ENCODE measurements around the gene HS6ST2. TPM values are rescaled to one million over a fixed set of nuclear protein-coding genes. Genes with fewer than 3 reads are reported as not detected.

The HS6ST2 gene
- total RNA-seq, 1 experiment from 2014 or later: 8.1 TPM

DNA sequence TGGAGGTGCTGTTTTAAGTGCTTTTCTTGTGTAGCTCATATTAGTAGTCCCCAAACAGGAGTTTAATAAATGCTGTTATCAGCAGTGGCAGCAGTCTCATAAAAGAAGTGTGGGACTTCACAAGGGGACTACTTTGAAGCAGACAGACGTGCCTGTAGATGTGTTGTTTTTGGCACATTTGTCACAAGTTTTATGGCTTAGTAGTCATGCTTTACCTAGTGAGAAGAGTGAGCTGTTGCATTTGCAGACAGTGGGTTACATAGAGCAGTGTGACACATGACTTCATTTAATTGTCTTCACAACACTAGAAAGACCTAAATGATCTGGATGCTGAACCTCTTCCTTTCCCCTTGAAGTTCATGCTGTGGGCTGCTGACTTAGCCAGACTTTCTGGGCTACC lies 320.1 kb downstream of the HS6ST2 start:
- TF ChIP-seq OVOL2 (CRISPR knock-in tag; IDR thresholded peaks at IDR 0.05; ENCODE audit: borderline replicate concordance): no peak
- TF ChIP-seq, protein P1, sequence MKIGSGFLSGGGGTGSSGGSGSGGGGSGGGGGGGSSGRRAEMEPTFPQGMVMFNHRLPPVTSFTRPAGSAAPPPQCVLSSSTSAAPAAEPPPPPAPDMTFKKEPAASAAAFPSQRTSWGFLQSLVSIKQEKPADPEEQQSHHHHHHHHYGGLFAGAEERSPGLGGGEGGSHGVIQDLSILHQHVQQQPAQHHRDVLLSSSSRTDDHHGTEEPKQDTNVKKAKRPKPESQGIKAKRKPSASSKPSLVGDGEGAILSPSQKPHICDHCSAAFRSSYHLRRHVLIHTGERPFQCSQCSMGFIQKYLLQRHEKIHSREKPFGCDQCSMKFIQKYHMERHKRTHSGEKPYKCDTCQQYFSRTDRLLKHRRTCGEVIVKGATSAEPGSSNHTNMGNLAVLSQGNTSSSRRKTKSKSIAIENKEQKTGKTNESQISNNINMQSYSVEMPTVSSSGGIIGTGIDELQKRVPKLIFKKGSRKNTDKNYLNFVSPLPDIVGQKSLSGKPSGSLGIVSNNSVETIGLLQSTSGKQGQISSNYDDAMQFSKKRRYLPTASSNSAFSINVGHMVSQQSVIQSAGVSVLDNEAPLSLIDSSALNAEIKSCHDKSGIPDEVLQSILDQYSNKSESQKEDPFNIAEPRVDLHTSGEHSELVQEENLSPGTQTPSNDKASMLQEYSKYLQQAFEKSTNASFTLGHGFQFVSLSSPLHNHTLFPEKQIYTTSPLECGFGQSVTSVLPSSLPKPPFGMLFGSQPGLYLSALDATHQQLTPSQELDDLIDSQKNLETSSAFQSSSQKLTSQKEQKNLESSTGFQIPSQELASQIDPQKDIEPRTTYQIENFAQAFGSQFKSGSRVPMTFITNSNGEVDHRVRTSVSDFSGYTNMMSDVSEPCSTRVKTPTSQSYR (CRISPR knock-in tag; IDR thresholded peaks at IDR 0.05): no peak
- TF ChIP-seq RELA (CRISPR knock-in tag; IDR thresholded peaks at IDR 0.05; ENCODE audit: borderline replicate concordance): no peak
- TF ChIP-seq, protein P2, sequence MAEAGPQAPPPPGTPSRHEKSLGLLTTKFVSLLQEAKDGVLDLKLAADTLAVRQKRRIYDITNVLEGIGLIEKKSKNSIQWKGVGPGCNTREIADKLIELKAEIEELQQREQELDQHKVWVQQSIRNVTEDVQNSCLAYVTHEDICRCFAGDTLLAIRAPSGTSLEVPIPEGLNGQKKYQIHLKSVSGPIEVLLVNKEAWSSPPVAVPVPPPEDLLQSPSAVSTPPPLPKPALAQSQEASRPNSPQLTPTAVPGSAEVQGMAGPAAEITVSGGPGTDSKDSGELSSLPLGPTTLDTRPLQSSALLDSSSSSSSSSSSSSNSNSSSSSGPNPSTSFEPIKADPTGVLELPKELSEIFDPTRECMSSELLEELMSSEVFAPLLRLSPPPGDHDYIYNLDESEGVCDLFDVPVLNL (CRISPR knock-in tag; IDR thresholded peaks at IDR 0.05; ENCODE audit: borderline replicate concordance, low read depth): no peak
- no peak for TF ChIP-seq ATF1 (CRISPR knock-in tag; IDR thresholded peaks at IDR 0.05)
- no peak for TF ChIP-seq ETV6 (CRISPR knock-in tag; IDR thresholded peaks at IDR 0.05)
- TF ChIP-seq, protein P3, sequence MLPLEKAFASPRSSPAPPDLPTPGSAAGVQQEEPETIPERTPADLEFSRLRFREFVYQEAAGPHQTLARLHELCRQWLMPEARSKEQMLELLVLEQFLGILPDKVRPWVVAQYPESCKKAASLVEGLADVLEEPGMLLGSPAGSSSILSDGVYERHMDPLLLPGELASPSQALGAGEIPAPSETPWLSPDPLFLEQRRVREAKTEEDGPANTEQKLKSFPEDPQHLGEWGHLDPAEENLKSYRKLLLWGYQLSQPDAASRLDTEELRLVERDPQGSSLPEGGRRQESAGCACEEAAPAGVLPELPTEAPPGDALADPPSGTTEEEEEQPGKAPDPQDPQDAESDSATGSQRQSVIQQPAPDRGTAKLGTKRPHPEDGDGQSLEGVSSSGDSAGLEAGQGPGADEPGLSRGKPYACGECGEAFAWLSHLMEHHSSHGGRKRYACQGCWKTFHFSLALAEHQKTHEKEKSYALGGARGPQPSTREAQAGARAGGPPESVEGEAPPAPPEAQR (CRISPR knock-in tag; IDR thresholded peaks at IDR 0.05): no peak
- TF ChIP-seq, protein P4, sequence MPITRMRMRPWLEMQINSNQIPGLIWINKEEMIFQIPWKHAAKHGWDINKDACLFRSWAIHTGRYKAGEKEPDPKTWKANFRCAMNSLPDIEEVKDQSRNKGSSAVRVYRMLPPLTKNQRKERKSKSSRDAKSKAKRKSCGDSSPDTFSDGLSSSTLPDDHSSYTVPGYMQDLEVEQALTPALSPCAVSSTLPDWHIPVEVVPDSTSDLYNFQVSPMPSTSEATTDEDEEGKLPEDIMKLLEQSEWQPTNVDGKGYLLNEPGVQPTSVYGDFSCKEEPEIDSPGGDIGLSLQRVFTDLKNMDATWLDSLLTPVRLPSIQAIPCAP (CRISPR knock-in tag; IDR thresholded peaks at IDR 0.05): no peak
- no peak for TF ChIP-seq SOX15 (CRISPR knock-in tag; IDR thresholded peaks at IDR 0.05)
- TF ChIP-seq GRHL2 (CRISPR knock-in tag; IDR thresholded peaks at IDR 0.05; ENCODE audit: insufficient replicate concordance, severe bottlenecking): no peak
- TF ChIP-seq ZNF423 (CRISPR knock-in tag; IDR thresholded peaks at IDR 0.05): no peak
- TF ChIP-seq, protein P5, sequence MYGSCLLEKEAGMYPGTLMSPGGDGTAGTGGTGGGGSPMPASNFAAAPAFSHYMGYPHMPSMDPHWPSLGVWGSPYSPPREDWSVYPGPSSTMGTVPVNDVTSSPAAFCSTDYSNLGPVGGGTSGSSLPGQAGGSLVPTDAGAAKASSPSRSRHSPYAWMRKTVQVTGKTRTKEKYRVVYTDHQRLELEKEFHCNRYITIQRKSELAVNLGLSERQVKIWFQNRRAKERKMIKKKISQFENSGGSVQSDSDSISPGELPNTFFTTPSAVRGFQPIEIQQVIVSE (CRISPR knock-in tag; IDR thresholded peaks at IDR 0.05; ENCODE audit: borderline replicate concordance): no peak
- no peak for TF ChIP-seq GTF2I (CRISPR knock-in tag; conservative IDR thresholded peaks at IDR 0.05)
- TF ChIP-seq FOXP1 (CRISPR knock-in tag; IDR thresholded peaks at IDR 0.05; ENCODE audit: borderline replicate concordance): no peak
- TF ChIP-seq, protein P6, sequence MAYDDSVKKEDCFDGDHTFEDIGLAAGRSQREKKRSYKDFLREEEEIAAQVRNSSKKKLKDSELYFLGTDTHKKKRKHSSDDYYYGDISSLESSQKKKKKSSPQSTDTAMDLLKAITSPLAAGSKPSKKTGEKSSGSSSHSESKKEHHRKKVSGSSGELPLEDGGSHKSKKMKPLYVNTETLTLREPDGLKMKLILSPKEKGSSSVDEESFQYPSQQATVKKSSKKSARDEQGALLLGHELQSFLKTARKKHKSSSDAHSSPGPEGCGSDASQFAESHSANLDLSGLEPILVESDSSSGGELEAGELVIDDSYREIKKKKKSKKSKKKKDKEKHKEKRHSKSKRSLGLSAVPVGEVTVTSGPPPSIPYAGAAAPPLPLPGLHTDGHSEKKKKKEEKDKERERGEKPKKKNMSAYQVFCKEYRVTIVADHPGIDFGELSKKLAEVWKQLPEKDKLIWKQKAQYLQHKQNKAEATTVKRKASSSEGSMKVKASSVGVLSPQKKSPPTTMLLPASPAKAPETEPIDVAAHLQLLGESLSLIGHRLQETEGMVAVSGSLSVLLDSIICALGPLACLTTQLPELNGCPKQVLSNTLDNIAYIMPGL (CRISPR knock-in tag; IDR thresholded peaks at IDR 0.05): no peak
- TF ChIP-seq, protein P7, sequence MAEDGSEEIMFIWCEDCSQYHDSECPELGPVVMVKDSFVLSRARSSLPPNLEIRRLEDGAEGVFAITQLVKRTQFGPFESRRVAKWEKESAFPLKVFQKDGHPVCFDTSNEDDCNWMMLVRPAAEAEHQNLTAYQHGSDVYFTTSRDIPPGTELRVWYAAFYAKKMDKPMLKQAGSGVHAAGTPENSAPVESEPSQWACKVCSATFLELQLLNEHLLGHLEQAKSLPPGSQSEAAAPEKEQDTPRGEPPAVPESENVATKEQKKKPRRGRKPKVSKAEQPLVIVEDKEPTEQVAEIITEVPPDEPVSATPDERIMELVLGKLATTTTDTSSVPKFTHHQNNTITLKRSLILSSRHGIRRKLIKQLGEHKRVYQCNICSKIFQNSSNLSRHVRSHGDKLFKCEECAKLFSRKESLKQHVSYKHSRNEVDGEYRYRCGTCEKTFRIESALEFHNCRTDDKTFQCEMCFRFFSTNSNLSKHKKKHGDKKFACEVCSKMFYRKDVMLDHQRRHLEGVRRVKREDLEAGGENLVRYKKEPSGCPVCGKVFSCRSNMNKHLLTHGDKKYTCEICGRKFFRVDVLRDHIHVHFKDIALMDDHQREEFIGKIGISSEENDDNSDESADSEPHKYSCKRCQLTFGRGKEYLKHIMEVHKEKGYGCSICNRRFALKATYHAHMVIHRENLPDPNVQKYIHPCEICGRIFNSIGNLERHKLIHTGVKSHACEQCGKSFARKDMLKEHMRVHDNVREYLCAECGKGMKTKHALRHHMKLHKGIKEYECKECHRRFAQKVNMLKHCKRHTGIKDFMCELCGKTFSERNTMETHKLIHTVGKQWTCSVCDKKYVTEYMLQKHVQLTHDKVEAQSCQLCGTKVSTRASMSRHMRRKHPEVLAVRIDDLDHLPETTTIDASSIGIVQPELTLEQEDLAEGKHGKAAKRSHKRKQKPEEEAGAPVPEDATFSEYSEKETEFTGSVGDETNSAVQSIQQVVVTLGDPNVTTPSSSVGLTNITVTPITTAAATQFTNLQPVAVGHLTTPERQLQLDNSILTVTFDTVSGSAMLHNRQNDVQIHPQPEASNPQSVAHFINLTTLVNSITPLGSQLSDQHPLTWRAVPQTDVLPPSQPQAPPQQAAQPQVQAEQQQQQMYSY (CRISPR knock-in tag; IDR thresholded peaks at IDR 0.05): no peak
- no peak for TF ChIP-seq SMAD4 (CRISPR knock-in tag; IDR thresholded peaks at IDR 0.05)
- TF ChIP-seq MYBL2 (CRISPR knock-in tag; IDR thresholded peaks at IDR 0.05): no peak
- TF ChIP-seq, protein P8, sequence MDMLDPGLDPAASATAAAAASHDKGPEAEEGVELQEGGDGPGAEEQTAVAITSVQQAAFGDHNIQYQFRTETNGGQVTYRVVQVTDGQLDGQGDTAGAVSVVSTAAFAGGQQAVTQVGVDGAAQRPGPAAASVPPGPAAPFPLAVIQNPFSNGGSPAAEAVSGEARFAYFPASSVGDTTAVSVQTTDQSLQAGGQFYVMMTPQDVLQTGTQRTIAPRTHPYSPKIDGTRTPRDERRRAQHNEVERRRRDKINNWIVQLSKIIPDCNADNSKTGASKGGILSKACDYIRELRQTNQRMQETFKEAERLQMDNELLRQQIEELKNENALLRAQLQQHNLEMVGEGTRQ (CRISPR knock-in tag; IDR thresholded peaks at IDR 0.05): no peak
- Mint-ChIP-seq H3K36me3 (no peaks in the 10 kb centered on the region), H3K4me1 (no peaks in the 10 kb centered on the region), H3K9me3 (no peaks in the 10 kb centered on the region), H3K27ac (no peak overlapping the region), H3K4me3 (no peak overlapping the region), H3K27me3 (ENCODE audit: low read depth) (no peaks in the 10 kb centered on the region; the same call in 1 of the 2 replicates)
- no peak for ATAC-seq
- POLR2A ChIA-PET: no interaction called here
- DNase-seq (ENCODE audit: low spot score): no peak
- CTCF ChIA-PET: no interaction called here

Measured in WTC11 (cell line).